ENCODE results near the gene NNMT.

The NNMT gene
- total RNA-seq, result 0 to 0.15 (median 0.14) reads per million in 4 donors

- no peak for DNase-seq
These were observed at the start of gene NNMT for GRCh38 chr11:114295676-114296604. Gene NNMT, plus strand, starts transcription at chr11:114296399. Its CDS starts 158 bp downstream, at chr11:114296557.

- no peak for DNase-seq
These were observed 49.0 kb upstream of the NNMT start for GRCh38 chr11:114247070-114247789.

- DNase-seq, result no peak
These were observed 46.0 kb upstream of the NNMT start for GRCh38 chr11:114250180-114250579.

- no peak for DNase-seq
These were observed 45.0 kb upstream of the NNMT start for GRCh38 chr11:114250993-114251814.

GRCh38 chr11:114251815-114252337 lies 44.3 kb upstream of the NNMT start:
- DNase-seq, result no peak

- DNase-seq, result no peak
These were observed 43.4 kb upstream of the NNMT start for GRCh38 chr11:114252767-114253166.

GRCh38 chr11:114253771-114254170 lies 42.4 kb upstream of the NNMT start:
- no peak for DNase-seq

GRCh38 chr11:114254571-114255146 lies 41.5 kb upstream of the NNMT start:
- DNase-seq, result no peak

GRCh38 chr11:114255289-114255688 lies 40.9 kb upstream of the NNMT start:
- DNase-seq, result no peak

- DNase-seq, result no peak
These were observed 39.8 kb upstream of the NNMT start for GRCh38 chr11:114256176-114256966.

- DNase-seq, result no peak
These were observed 39.3 kb upstream of the NNMT start for GRCh38 chr11:114256967-114257286.

- no peak for DNase-seq
These were observed 38.3 kb upstream of the NNMT start for GRCh38 chr11:114257621-114258558.

- DNase-seq, result no peak
These were observed 37.5 kb upstream of the NNMT start for GRCh38 chr11:114258696-114259095.

- DNase-seq, result no peak
These were observed 37.1 kb upstream of the NNMT start for GRCh38 chr11:114259124-114259526.

GRCh38 chr11:114259551-114259983 lies 36.6 kb upstream of the NNMT start:
- DNase-seq, result no peak

- no peak for DNase-seq
These were observed 36.1 kb upstream of the NNMT start for GRCh38 chr11:114260077-114260476.

- DNase-seq, result no peak
These were observed 35.7 kb upstream of the NNMT start for GRCh38 chr11:114260483-114260882.

GRCh38 chr11:114261791-114262190 lies 34.4 kb upstream of the NNMT start:
- no peak for DNase-seq

- DNase-seq, result peak in 1 of 5 donors; percentile 7
These were observed 33.3 kb upstream of the NNMT start for GRCh38 chr11:114262681-114263512.
